ENCODE data around the gene AMACR. TPM values are rescaled to one million over a fixed set of nuclear protein-coding genes. Genes with fewer than 3 reads are reported as not detected.
A peak's percentile ranks its signal among the peaks of the same experiment; 100 is the strongest.

The AMACR gene
- total RNA-seq, 4 donors from 2014 or later, result 5.4 to 21.5 (median 15.5) TPM

- no peak overlapping the region for H3K4me3 ChIP-seq
- 91 to 97% methylated on average over 7 of the region's 10 CpGs for WGBS, 2 donors
Measured at GRCh38 chr5:34002629-34003328, 5.1 kb downstream of the AMACR start.

GRCh38 chr5:34001241-34001841 is 6.5 kb downstream of the AMACR start:
- intact Hi-C loops (cut with DNase I), result no loop called here
- 32 to 46% methylated on average over 10 of the region's 10 CpGs for WGBS, 2 donors
- DNase-seq, result no peak

More at GRCh38 chr5:34002629-34003328, 5.1 kb downstream of the AMACR start:
- no peak overlapping the region for H3K27ac ChIP-seq
- peaks cover 7 to 34% (median 9%) of the 10 kb centered on the region in 3 donors for H3K4me1 ChIP-seq
- DNase-seq, result no peak
- intact Hi-C loops (cut with DNase I), result no loop called here
- no peaks in the 10 kb centered on the region for H3K9me3 ChIP-seq
- no peaks in the 10 kb centered on the region for H3K27me3 ChIP-seq
- peaks cover 0 to 57% (median 4%) of the 10 kb centered on the region in 3 donors for H3K36me3 ChIP-seq
- no peak for TF ChIP-seq POLR2A (IDR thresholded peaks at IDR 0.05)
- TF ChIP-seq, protein P1, sequence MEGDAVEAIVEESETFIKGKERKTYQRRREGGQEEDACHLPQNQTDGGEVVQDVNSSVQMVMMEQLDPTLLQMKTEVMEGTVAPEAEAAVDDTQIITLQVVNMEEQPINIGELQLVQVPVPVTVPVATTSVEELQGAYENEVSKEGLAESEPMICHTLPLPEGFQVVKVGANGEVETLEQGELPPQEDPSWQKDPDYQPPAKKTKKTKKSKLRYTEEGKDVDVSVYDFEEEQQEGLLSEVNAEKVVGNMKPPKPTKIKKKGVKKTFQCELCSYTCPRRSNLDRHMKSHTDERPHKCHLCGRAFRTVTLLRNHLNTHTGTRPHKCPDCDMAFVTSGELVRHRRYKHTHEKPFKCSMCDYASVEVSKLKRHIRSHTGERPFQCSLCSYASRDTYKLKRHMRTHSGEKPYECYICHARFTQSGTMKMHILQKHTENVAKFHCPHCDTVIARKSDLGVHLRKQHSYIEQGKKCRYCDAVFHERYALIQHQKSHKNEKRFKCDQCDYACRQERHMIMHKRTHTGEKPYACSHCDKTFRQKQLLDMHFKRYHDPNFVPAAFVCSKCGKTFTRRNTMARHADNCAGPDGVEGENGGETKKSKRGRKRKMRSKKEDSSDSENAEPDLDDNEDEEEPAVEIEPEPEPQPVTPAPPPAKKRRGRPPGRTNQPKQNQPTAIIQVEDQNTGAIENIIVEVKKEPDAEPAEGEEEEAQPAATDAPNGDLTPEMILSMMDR (IDR thresholded peaks at IDR 0.05), result no peak

DNA sequence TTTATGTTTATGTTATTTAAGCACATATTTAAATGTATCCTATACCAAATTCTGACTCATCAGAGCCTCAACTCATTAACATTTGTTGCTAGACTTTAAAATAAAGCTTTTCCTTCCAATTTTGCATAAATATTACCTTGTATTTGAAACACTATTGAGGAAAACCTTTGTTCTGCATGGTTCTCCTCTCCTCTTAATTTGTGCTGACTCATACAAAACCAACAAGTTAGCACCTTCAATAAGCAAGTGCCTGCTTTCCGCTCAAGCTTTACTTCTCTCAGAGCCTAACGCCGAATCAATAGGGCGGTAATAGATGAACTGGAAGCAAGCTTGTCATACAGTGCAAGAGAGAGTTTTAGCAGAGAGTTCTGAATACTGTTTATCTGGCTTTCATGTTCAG is 7.9 kb downstream of the AMACR start:
- Histone ChIP-seq H3K27me3 (no peaks in the 10 kb centered on the region), H3K27ac (no peak overlapping the region)
- intact Hi-C loops (cut with DNase I), result no loop called here

More at GRCh38 chr5:34001241-34001841, 6.5 kb downstream of the AMACR start:
- no peaks in the 10 kb centered on the region for H3K9me3 ChIP-seq
- peaks cover 0 to 29% (median under 1%) of the 10 kb centered on the region in 3 donors for H3K4me1 ChIP-seq
- peaks cover 0 to 59% (median 4%) of the 10 kb centered on the region in 3 donors for H3K36me3 ChIP-seq
- peak overlapping the region; percentile 2 to 59 (median 42) for H3K27ac ChIP-seq
- TF ChIP-seq, protein P1 (IDR thresholded peaks at IDR 0.05), result no peak
- no peak for TF ChIP-seq POLR2A (IDR thresholded peaks at IDR 0.05)
- H3K27me3 ChIP-seq, result no peaks in the 10 kb centered on the region
- H3K4me3 ChIP-seq, result peak overlapping the region in 1 of 4 donors; percentile 9

GRCh38 chr5:33997331-33997983 is 10.4 kb downstream of the AMACR start:
- intact Hi-C loops (cut with DNase I), result no loop called here
- H3K27ac ChIP-seq, result no peak overlapping the region
- TF ChIP-seq, protein P1 (IDR thresholded peaks at IDR 0.05), result peak; percentile 27 to 71 (median 56)
- no peak for TF ChIP-seq POLR2A (IDR thresholded peaks at IDR 0.05)

More for the DNA sequence above, 7.9 kb downstream of the AMACR start:
- WGBS, 2 donors, result 89 to 92% methylated on average over 4 of the region's 4 CpGs
- Histone ChIP-seq H3K9me3 (no peaks in the 10 kb centered on the region), H3K4me1 (peaks cover 0 to 18% (median 0%) of the 10 kb centered on the region in 3 donors), H3K36me3 (peaks cover 0 to 61% (median 4%) of the 10 kb centered on the region in 3 donors), H3K4me3 (no peak overlapping the region)
- no peak for DNase-seq
- no peak for TF ChIP-seq POLR2A (IDR thresholded peaks at IDR 0.05)
- TF ChIP-seq, protein P1 (IDR thresholded peaks at IDR 0.05), result no peak

More at GRCh38 chr5:33997331-33997983, 10.4 kb downstream of the AMACR start:
- H3K36me3 ChIP-seq, result peaks cover 0 to 61% (median 0%) of the 10 kb centered on the region in 3 donors
- no peak overlapping the region for H3K4me3 ChIP-seq
- H3K9me3 ChIP-seq, result no peaks in the 10 kb centered on the region
- DNase-seq, result no peak
- WGBS, 2 donors, result 29 to 75% methylated on average over 1 to 6 of the region's 6 CpGs
- H3K4me1 ChIP-seq, result peaks cover 0 to 18% (median 0%) of the 10 kb centered on the region in 3 donors
- H3K27me3 ChIP-seq, result no peaks in the 10 kb centered on the region

All from esophagus squamous epithelium (tissue), 5 donors.